ENCODE measurements around the gene CNDP2. TPM values are rescaled to one million over a fixed set of nuclear protein-coding genes. Genes with fewer than 3 reads are reported as not detected.

The CNDP2 gene
- total RNA-seq, 8 experiments from 2014 or later = 42.5 to 222 (median 75.9) TPM

DNA sequence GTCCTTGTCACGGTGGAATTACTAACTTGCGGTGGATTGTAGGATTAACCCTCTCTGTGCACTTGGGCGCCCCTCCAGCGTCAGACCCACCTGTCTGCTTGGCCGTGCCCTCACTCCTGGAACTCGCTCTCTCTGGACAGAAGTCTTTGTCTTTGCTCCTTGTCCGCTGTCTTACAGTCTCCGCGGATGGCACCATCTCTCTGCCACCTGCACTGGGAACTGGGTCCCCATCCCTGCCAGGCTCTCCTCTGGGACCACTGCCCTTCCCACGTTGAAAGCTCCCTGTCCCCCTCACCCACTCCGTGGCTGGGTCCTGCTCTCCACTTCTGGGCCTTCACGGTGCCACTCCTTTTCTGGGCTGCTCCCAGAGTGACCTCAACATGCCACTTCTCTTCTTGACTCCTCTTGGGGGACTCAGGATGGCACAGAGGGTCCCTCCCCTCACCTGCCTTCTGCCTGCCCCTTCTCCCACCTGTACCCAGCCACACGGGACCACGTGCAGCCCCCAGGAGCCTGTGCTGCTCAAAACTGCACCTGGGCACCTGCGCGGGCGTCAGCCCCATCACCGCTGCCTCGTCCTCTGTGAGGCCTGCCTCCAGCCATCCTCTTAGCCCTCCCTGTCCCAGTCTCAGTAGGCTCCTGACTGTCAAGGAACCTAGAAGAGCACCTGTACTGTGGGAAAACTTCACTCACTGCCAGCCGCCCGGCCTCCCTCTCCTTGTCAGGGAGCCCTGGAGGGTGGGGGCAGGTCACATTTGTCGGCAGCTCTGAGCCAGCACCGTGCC, 11.1 kb downstream of the CNDP2 start:
- no peak overlapping the region for H3K27ac ChIP-seq
- no peak for ATAC-seq (replicated peaks in 6 of 8)
- no peak overlapping the region for H3K4me3 ChIP-seq
- in situ Hi-C loops (cut with MboI; ENCODE audit: low pct_unique_long_range_greater_than_20kb in 2 of 9, low sequenced_read_pairs in 9 of 9, unreplicated experiment in 9 of 9) = no loop called here
- 60 to 97% (median 75%) methylated on average over 3 to 9 of the region's 23 CpGs; no CpG with 5 or more reads in 3 of the 10 experiments for WGBS, 10 experiments
- H3K4me1 ChIP-seq (replicated peaks in 1 of 2) = no peaks in the 10 kb centered on the region

- Histone ChIP-seq H3K4me1 (replicated peaks in 1 of 2) (no peaks in the 10 kb centered on the region), H3K4me3 (no peak overlapping the region), H3K27ac (no peak overlapping the region)
- 80 to 100% (median 97%) methylated on average over 1 to 6 of the region's 14 CpGs; no CpG with 5 or more reads in 6 of the 10 experiments for WGBS, 10 experiments
- in situ Hi-C loops (cut with MboI; ENCODE audit: low pct_unique_long_range_greater_than_20kb in 2 of 9, low sequenced_read_pairs in 9 of 9, unreplicated experiment in 9 of 9) = no loop called here
- ATAC-seq (replicated peaks in 6 of 8) = no peak
These were observed 11.8 kb downstream of the CNDP2 start for GRCh38 chr18:74507927-74508326.

DNA sequence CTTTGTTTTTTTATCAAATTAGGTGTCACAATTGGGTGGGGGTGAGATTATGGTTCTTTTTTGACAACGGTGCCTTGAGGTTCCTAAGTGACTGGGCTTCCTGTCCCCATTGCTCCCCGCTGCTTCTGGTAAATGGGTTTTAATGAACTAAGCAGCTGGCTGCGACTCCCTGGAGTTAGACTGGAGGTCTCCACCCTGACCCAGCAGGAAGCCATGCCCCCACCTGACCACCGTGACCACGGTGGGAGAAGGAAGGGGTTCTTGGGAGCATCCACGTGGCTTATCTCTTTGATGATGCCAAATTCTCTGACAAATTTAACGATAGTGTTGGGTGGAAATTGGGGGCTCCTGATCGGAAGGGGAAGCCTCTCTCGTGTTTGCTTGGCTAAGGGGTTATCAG, 12.2 kb downstream of the CNDP2 start:
- ATAC-seq (replicated peaks in 6 of 8) = no peak
- no peak overlapping the region for H3K4me3 ChIP-seq
- 80 to 100% (median 93%) methylated on average over 1 to 5 of the region's 9 CpGs; no CpG with 5 or more reads in 5 of the 10 experiments for WGBS, 10 experiments
- in situ Hi-C loops (cut with MboI; ENCODE audit: low pct_unique_long_range_greater_than_20kb in 2 of 9, low sequenced_read_pairs in 9 of 9, unreplicated experiment in 9 of 9) = no loop called here
- H3K4me1 ChIP-seq (replicated peaks in 1 of 2) = no peaks in the 10 kb centered on the region
- H3K27ac ChIP-seq = no peak overlapping the region

GRCh38 chr18:74508821-74509225, 12.7 kb downstream of the CNDP2 start:
- in situ Hi-C loops (cut with MboI; ENCODE audit: low pct_unique_long_range_greater_than_20kb in 2 of 9, low sequenced_read_pairs in 9 of 9, unreplicated experiment in 9 of 9) = no loop called here
- Histone ChIP-seq H3K4me1 (replicated peaks in 1 of 2) (no peaks in the 10 kb centered on the region), H3K27ac (no peak overlapping the region), H3K4me3 (no peak overlapping the region)
- no peak for ATAC-seq (replicated peaks in 6 of 8)
- 86 to 100% (median 97%) methylated on average over 1 to 10 of the region's 11 CpGs; no CpG with 5 or more reads in 1 of the 10 experiments for WGBS, 10 experiments

DNA sequence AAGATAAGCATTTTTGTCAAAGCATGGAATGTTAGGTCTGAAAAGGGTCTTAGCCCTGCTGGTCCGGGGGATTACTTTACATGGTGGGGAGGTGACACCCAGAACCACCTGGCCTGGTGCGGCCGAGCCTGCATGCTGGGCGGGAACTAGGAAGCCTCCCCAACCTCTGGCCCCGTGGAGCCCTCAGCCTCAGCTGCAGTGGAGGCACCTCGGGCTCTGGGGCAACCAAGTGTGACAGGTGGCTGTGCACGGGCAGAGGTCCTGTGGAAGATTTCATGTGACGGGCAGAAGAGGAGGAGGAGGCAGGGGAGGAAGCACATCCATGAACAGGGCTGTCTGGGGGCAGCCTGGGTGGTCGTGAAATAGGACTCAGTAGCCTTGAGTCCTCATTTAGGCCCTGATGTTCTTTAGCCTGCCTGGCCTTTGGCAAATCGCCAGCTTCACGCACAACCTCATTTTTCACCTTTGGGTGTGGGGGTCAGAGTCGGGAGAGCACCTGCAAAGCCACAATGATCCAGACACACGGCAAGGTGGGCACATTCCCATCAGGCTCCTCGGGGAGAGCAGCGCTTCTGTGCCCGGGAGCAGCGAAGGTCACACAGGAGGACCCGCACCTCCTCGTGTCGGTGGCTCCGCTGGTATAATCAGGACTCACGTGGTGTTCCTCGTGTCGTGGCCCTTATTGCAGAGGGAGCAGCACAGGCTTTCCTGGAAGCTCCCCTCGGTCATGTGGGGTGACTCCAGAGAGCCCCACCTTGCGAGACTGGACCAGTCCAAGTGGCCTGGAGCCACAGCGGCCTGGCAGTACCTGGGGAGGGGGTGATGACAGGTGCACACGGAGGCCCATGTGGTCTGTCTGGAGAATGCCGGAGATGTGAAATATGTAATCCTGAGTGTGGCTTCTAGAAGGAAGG, 13.9 kb downstream of the CNDP2 start:
- in situ Hi-C loops (cut with MboI; ENCODE audit: low pct_unique_long_range_greater_than_20kb in 2 of 9, low sequenced_read_pairs in 9 of 9, unreplicated experiment in 9 of 9) = no loop called here
- H3K27ac ChIP-seq = no peak overlapping the region
- no peak overlapping the region for H3K4me3 ChIP-seq
- no peak for ATAC-seq (replicated peaks in 6 of 8)
- 76 to 100% (median 95%) methylated on average over 1 to 16 of the region's 29 CpGs for WGBS, 10 experiments
- no peaks in the 10 kb centered on the region for H3K4me1 ChIP-seq (replicated peaks in 1 of 2)

- Histone ChIP-seq H3K4me3 (no peak overlapping the region), H3K27ac (no peak overlapping the region), H3K4me1 (replicated peaks in 1 of 2) (no peaks in the 10 kb centered on the region)
- in situ Hi-C loops (cut with MboI; ENCODE audit: low pct_unique_long_range_greater_than_20kb in 2 of 9, low sequenced_read_pairs in 9 of 9, unreplicated experiment in 9 of 9) = no loop called here
- ATAC-seq (replicated peaks in 6 of 8) = no peak
- WGBS, 10 experiments = 72 to 100% (median 97%) methylated on average over 1 to 10 of the region's 12 CpGs; no CpG with 5 or more reads in 3 of the 10 experiments
These were observed 14.6 kb downstream of the CNDP2 start for GRCh38 chr18:74510770-74511095.

GRCh38 chr18:74511823-74512222, 15.7 kb downstream of the CNDP2 start:
- Histone ChIP-seq H3K4me1 (replicated peaks in 1 of 2) (no peaks in the 10 kb centered on the region), H3K4me3 (no peak overlapping the region), H3K27ac (no peak overlapping the region)
- in situ Hi-C loops (cut with MboI; ENCODE audit: low pct_unique_long_range_greater_than_20kb in 2 of 9, low sequenced_read_pairs in 9 of 9, unreplicated experiment in 9 of 9) = no loop called here
- 80 to 100% (median 91%) methylated on average over 1 to 4 of the region's 7 CpGs; no CpG with 5 or more reads in 5 of the 10 experiments for WGBS, 10 experiments
- ATAC-seq (replicated peaks in 6 of 8) = no peak

DNA sequence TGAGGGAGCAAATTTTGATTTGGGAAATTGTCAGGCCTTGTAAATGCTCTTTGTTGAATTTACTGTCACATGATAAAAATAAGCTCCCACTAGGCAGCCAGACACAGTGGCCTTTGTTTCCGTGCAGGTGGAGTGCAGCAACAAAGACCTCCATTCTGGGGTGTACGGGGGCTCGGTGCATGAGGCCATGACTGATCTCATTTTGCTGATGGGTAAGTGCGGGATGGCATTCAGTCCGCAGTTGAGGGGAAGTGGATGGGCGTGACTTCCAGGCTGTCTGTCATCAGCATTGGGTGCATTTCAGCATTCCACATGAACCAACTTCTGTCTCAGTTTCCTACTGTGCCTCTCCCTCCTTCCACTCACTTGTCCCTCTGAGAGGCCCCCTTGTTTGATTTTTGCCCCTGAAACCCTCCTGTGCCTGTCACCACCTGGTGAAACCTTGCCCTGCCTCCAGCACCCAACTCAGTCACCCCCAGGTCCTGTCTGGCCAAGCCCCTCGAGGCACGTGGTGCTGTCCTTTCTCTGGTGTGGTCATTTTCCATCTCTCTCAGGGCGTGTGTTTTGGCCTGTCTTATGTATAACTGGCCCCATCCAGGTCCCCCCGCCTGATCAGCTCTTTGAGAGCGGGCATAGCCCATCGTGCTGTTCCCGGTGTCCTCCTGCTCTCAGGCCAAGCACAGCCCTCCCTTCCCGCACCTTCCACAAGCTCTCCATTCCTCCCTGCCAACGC, 16.3 kb downstream of the CNDP2 start:
- WGBS, 10 experiments = 80 to 100% (median 95%) methylated on average over 1 to 9 of the region's 15 CpGs; no CpG with 5 or more reads in 2 of the 10 experiments
- no peak overlapping the region for H3K4me3 ChIP-seq
- no peak for ATAC-seq (replicated peaks in 6 of 8)
- no peaks in the 10 kb centered on the region for H3K4me1 ChIP-seq (replicated peaks in 1 of 2)
- in situ Hi-C loops (cut with MboI; ENCODE audit: low pct_unique_long_range_greater_than_20kb in 2 of 9, low sequenced_read_pairs in 9 of 9, unreplicated experiment in 9 of 9) = no loop called here
- no peak overlapping the region for H3K27ac ChIP-seq

- Histone ChIP-seq H3K4me3 (no peak overlapping the region), H3K27ac (no peak overlapping the region), H3K4me1 (replicated peaks in 1 of 2) (no peaks in the 10 kb centered on the region)
- ATAC-seq (replicated peaks in 6 of 8) = no peak
- in situ Hi-C loops (cut with MboI; ENCODE audit: low pct_unique_long_range_greater_than_20kb in 2 of 9, low sequenced_read_pairs in 9 of 9, unreplicated experiment in 9 of 9) = no loop called here
- 77 to 100% (median 90%) methylated on average over 1 to 10 of the region's 27 CpGs; no CpG with 5 or more reads in 2 of the 10 experiments for WGBS, 10 experiments
These were observed 17.2 kb downstream of the CNDP2 start for GRCh38 chr18:74513149-74513882.

- no peak for ATAC-seq (replicated peaks in 6 of 8)
- in situ Hi-C loops (cut with MboI; ENCODE audit: low pct_unique_long_range_greater_than_20kb in 2 of 9, low sequenced_read_pairs in 9 of 9, unreplicated experiment in 9 of 9) = no loop called here
- 80 to 100% (median 91%) methylated on average over 1 to 6 of the region's 8 CpGs; no CpG with 5 or more reads in 3 of the 10 experiments for WGBS, 10 experiments
- Histone ChIP-seq H3K4me1 (replicated peaks in 1 of 2) (no peaks in the 10 kb centered on the region), H3K4me3 (no peak overlapping the region), H3K27ac (no peak overlapping the region)
These were observed 17.7 kb downstream of the CNDP2 start for GRCh38 chr18:74513883-74514205.

DNA sequence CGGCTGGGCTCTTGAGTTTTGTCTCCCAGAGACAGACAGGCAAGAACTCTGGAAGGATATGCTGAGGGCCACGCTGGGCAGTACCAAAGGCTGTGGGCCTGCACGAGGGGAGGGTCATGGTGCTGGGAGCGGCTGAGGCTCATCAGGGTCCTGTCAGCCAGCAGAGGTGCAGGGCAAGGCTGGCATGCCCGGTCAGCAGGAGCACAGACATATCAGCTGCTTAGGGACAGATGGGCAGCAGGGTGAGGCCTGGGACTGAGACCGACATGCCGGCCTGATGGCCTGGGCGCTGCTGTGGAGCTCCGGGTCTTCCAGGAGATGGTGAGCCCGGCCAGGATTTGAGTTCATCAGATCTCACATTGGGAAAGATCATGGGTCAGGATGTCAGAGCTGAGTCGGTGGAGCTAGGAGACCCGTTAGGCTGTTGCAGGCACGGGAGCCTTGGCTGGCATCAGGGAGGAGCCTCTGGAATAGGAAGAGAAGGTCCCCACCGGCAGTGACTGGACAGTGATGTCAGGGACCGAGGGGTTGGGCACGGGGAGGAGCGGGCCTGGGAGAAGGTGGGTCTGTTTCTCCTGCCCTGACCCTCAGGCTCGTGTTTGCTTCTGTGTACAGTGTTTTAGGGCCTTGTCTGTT, 18.8 kb downstream of the CNDP2 start:
- H3K4me3 ChIP-seq = no peak overlapping the region
- 21 to 100% (median 93%) methylated on average over 1 to 9 of the region's 18 CpGs; no CpG with 5 or more reads in 2 of the 10 experiments for WGBS, 10 experiments
- no peak overlapping the region for H3K27ac ChIP-seq
- H3K4me1 ChIP-seq (replicated peaks in 1 of 2) = no peaks in the 10 kb centered on the region
- in situ Hi-C loops (cut with MboI; ENCODE audit: low pct_unique_long_range_greater_than_20kb in 2 of 9, low sequenced_read_pairs in 9 of 9, unreplicated experiment in 9 of 9) = no loop called here
- ATAC-seq (replicated peaks in 6 of 8) = no peak

- H3K27ac ChIP-seq = no peak overlapping the region
- no peak for ATAC-seq (replicated peaks in 6 of 8)
- H3K4me3 ChIP-seq = no peak overlapping the region
- in situ Hi-C loops (cut with MboI; ENCODE audit: low pct_unique_long_range_greater_than_20kb in 2 of 9, low sequenced_read_pairs in 9 of 9, unreplicated experiment in 9 of 9) = no loop called here
- no peaks in the 10 kb centered on the region for H3K4me1 ChIP-seq (replicated peaks in 1 of 2)
- 80 to 100% (median 93%) methylated on average over 2 to 7 of the region's 13 CpGs; no CpG with 5 or more reads in 5 of the 10 experiments for WGBS, 10 experiments
These were observed 19.6 kb downstream of the CNDP2 start for GRCh38 chr18:74515620-74516231.

All from motor neuron (in vitro differentiated cells).